Astrocyte of the cerebellum (primary cell): ENCODE measurements around the gene EFCAB5.

ENCODE experiments used
- DNase-seq: peaks from one replicate; pipeline ENCODE4 v3.0.0-alpha.2; 2011; ENCODE audit warnings: low read depth
- H3K4me3 ChIP-seq: 2 replicates; pipeline ENCODE4 v1.5.1; 2011; ENCODE audit warnings: mild to moderate bottlenecking, low read depth, low read length, moderate library complexity
- CTCF ChIP-seq: IDR thresholded peaks from 2 replicates; pipeline ENCODE4 v1.5.1; 2012; ENCODE audit warnings: low read length, low read depth, moderate library complexity, mild to moderate bottlenecking; ENCODE audit errors: missing control alignments
- in situ Hi-C: cut with HindIII; loops from 2 replicates; pipeline ENCODE4 v1.10.0; 2017; ENCODE audit warnings: low sequenced_read_pairs

EFCAB5 gene

GRCh38 chr17:30151471-30151870 is 210.0 kb downstream of the EFCAB5 start:
- no peak for TF ChIP-seq CTCF
- in situ Hi-C loops = no loop called here
- no peak for DNase-seq
- H3K4me3 ChIP-seq = no peak overlapping the region

GRCh38 chr17:30153463-30153862 is 212.0 kb downstream of the EFCAB5 start:
- in situ Hi-C loops = no loop called here
- no peak overlapping the region for H3K4me3 ChIP-seq
- no peak for TF ChIP-seq CTCF
- no peak for DNase-seq

GRCh38 chr17:30155389-30155788 is 214.0 kb downstream of the EFCAB5 start:
- in situ Hi-C loops = no loop called here
- no peak for TF ChIP-seq CTCF
- H3K4me3 ChIP-seq = no peak overlapping the region
- no peak for DNase-seq
